Brain microvascular endothelial cell (primary cell): ENCODE measurements around the gene ZFYVE27.

Experiments
- DNase-seq: peaks from one replicate; pipeline ENCODE4 v3.0.0-alpha.2; 2020
- H3K27ac ChIP-seq: fragments of 250-450 bp; sonication (Bioruptor Pico); 2 replicates; pipeline ENCODE4 v1.5.1; 2020; ENCODE audit warnings: mild to moderate bottlenecking, moderate library complexity
- H3K27me3 ChIP-seq: fragments of 250-450 bp; sonication (Bioruptor Pico); replicated peaks from 2 replicates; pipeline ENCODE4 v1.5.1; 2020; ENCODE audit warnings: mild to moderate bottlenecking
- H3K36me3 ChIP-seq: fragments of 250-450 bp; sonication (Bioruptor Pico); replicated peaks from 2 replicates; pipeline ENCODE4 v1.5.1; 2020; ENCODE audit warnings: mild to moderate bottlenecking
- H3K4me3 ChIP-seq: 2 replicates; pipeline ENCODE4 v1.5.1; 2011; ENCODE audit warnings: low read depth, mild to moderate bottlenecking, control low read depth, low read length, moderate library complexity
- CTCF ChIP-seq: IDR thresholded peaks from 2 replicates; pipeline ENCODE4 v1.5.1; 2011; ENCODE audit warnings: low read depth, mild to moderate bottlenecking, moderate library complexity, low read length, control low read depth, inconsistent platforms; ENCODE audit errors: missing control alignments
- in situ Hi-C: cut with HindIII; loops from 2 replicates; pipeline ENCODE4 v1.10.0; 2017; ENCODE audit warnings: low sequenced_read_pairs, low pct_ligation_motif_present

The ZFYVE27 gene

DNA sequence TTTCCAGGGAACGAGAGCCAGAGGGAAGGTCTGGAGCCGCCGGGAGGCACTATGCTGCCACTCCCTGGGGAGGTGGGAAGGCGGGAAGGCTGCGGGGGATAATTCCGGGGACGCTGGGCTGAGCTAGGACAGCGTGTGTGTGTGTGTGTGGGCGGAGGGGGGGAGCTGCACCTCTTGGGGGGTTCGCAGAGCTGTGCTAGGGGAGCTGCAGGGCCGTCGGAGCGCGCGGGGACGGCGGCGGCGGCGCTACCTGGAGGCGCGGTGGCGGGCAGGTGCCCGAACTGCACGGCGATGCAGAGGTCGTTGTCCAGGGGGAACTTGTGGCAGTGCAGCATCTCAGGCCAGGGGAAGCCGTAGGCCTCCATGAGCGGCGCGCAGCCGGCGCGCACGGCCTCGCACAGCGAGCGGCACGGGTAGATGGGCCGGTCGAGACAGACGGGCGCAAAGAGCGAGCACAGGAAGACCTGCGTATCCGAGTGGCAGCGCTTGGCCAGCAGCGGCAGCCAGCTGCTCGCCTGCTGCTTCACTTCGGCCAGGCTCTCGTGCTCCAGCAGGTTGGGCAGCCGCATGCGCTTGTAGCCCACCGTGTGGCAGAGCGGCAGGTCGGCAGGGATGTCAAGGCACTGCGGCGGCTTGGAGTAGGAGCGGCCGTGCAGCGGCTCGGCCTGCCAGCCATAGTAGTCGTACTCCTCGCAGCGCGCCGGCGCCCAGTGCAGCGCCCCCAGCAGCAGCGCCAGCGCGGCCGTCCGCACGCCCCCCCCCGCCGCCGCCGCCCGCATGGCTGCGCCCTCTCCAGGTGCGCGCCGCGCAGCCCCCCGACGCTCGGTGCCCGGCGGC lies 34.3 kb downstream of the ZFYVE27 start:
- peak; percentile 11 for DNase-seq
- Histone ChIP-seq H3K4me3 (peak overlapping the region; percentile 30), H3K27ac (no peak overlapping the region), H3K36me3 (no peaks in the 10 kb centered on the region), H3K27me3 (peaks cover 38% of the 10 kb centered on the region)
- in situ Hi-C loops = loop anchor here (25.0 kb wide), 1 partner anchor 91 kb away; no protein-coding TSS in a partner anchor
- TF ChIP-seq CTCF = no peak

GRCh38 chr10:97771913-97772823 lies 35.2 kb downstream of the ZFYVE27 start, which contains the start of gene SFRP5:
Gene SFRP5 (minus strand): TSS chr10:97771999. CDS start chr10:97771833, 166 bp downstream.
- DNase-seq = no peak
- no peaks in the 10 kb centered on the region for H3K36me3 ChIP-seq
- no peak within 1 kb of the TSS for H3K27ac ChIP-seq
- peak within 1 kb of the TSS; percentile 30 for H3K4me3 ChIP-seq
- TF ChIP-seq CTCF = no peak
- in situ Hi-C loops = loop anchor here (25.0 kb wide), 1 partner anchor 90 kb away; no protein-coding TSS in a partner anchor
- H3K27me3 ChIP-seq = peaks cover 38% of the 10 kb centered on the region

GRCh38 chr10:97773096-97773495 lies 36.2 kb downstream of the ZFYVE27 start:
- Histone ChIP-seq H3K27me3 (peaks cover 38% of the 10 kb centered on the region), H3K36me3 (no peaks in the 10 kb centered on the region), H3K4me3 (no peak overlapping the region), H3K27ac (no peak overlapping the region)
- no peak for DNase-seq
- in situ Hi-C loops = loop anchor here (25.0 kb wide), 1 partner anchor 89 kb away; no protein-coding TSS in a partner anchor
- no peak for TF ChIP-seq CTCF

- TF ChIP-seq CTCF = no peak
- Histone ChIP-seq H3K4me3 (no peak overlapping the region), H3K36me3 (no peaks in the 10 kb centered on the region), H3K27ac (no peak overlapping the region), H3K27me3 (peaks cover 38% of the 10 kb centered on the region)
- DNase-seq = no peak
- in situ Hi-C loops = loop anchor here (25.0 kb wide), 1 partner anchor 87 kb away; no protein-coding TSS in a partner anchor
Observed at GRCh38 chr10:97774811-97775294, 37.9 kb downstream of the ZFYVE27 start.

DNA sequence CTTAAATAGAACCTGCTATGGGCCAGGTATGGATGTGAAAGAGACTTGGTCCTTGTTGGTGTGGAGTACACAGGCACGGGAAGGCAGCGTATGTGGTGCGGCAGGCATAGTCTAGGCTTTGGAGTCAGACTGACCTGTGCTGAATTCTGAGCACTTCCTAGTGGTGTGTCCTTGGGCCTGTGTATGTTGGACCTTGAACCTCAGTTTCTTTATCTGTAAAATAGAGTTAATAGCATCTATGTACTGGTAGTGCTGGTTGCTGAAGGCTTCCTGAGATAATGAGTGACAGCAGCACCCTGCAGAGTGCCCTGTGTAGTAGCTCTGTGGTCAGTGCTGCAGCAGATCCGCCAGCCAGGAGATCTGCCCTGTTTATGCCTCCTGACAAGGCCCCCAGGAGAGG lies 40.2 kb downstream of the ZFYVE27 start:
- TF ChIP-seq CTCF = no peak
- no peak overlapping the region for H3K27ac ChIP-seq
- H3K36me3 ChIP-seq = no peaks in the 10 kb centered on the region
- no peak for DNase-seq
- H3K27me3 ChIP-seq = peaks cover 18% of the 10 kb centered on the region
- in situ Hi-C loops = no loop called here
- no peak overlapping the region for H3K4me3 ChIP-seq
